Activated effector memory CD4-positive, alpha-beta T cell treated with anti-CD3 and anti-CD28 coated beads, Interleukin-2, amount 50 U/mL, for 16 hours (primary cell): Measurements from ENCODE around the gene CACNA1B.
"Not testable (repeated sequence)": the region's sequence is repeated elsewhere in the genome, so short reads cannot be mapped to it uniquely, and the experiment has no call there.

ENCODE experiments used
- DNase-seq: peaks from one replicate; pipeline ENCODE4 v3.0.0-alpha.2; 2020

Gene CACNA1B

DNA sequence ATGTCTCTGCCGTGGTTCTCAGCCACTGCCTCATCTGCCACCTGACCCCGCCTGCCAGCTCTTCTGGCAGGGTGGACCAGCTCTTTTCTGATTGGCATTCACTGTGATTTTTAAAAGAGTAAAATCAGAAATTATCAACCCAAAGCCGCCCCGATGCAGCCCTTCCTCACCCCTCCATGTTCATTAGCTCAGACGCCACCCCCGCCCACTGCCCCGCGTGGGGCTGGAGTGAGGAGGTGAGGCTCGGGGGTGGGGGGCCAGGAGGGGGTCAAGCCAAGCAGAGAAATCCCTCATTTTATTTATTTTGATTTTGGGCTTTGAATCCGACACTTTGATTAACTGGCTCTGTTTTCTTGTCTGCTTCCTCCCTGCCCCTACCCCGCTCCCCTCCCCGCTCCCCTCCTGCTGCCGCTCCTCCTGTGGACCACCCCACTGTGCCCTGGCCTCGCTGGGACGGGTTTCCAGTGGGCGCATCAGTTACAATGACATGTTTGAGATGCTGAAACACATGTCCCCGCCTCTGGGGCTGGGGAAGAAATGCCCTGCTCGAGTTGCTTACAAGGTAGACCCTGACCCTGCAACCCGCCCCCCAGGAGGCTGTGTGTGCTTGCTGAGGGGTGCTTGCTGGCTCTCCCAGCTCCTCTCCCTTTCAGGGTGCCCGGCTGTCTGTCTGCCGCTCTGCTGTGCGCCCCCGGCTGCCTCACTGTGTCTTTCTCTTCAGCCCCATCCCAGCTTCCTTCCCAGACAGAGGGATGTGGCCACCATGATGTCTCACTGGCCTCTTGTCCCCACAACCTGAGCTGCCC, 224.9 kb downstream of the CACNA1B start:
- peak; percentile 50 for DNase-seq

DNA sequence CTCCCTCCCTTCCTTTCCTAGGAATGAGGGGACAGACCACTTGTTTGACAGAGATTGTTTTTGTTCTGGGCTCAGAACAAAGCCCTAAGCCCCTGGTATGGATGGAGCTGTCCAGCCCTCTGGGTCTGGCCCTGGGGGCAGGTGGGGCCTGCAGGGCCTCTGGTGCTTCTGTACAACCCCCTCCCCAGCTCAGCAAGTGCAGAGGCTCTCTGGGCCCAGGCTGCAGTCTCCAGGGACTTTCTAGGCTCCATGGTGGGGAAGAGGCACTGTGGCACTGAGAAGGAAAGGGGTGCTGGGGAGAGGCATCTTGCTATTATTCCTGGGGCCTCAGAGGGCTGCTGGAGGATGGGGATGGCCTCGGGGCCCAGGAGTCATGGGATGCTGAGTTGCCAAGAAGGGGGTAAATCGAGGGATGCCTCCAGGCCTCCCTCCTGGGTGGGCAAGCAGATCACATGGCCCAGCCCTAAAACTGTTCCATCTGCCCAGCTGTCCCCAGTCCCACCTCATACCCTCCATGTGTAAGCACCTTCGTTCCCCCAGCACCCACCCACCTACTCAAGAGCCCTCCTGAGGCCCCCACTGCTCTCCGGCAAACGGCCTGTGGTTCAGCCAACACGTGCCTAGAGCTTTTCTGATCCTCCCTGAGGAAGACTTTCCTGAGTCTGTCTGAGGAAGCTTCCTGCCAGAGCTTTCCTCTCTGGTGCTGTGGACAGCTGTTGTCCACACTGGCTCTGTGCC, 225.7 kb downstream of the CACNA1B start:
- DNase-seq: peak; percentile 16

DNA sequence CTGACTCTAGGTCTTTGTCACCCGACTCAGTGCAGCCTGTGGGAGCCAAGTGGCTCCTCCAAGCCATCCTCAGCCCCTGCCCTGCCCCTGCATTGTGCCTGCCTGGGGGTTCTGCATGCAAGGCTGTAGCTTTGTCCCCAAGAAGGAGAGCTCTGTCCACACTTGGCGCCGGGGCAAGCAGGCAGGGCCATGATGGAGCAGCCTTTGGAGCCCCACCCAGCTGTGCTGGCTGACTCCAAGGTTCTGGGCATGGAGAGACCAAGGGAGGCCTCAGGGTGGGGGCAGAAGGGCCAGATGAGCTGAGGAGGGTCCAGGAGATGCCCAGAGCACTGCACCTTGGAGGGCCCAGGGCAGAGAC, 226.2 kb downstream of the CACNA1B start:
- DNase-seq: no peak

DNA sequence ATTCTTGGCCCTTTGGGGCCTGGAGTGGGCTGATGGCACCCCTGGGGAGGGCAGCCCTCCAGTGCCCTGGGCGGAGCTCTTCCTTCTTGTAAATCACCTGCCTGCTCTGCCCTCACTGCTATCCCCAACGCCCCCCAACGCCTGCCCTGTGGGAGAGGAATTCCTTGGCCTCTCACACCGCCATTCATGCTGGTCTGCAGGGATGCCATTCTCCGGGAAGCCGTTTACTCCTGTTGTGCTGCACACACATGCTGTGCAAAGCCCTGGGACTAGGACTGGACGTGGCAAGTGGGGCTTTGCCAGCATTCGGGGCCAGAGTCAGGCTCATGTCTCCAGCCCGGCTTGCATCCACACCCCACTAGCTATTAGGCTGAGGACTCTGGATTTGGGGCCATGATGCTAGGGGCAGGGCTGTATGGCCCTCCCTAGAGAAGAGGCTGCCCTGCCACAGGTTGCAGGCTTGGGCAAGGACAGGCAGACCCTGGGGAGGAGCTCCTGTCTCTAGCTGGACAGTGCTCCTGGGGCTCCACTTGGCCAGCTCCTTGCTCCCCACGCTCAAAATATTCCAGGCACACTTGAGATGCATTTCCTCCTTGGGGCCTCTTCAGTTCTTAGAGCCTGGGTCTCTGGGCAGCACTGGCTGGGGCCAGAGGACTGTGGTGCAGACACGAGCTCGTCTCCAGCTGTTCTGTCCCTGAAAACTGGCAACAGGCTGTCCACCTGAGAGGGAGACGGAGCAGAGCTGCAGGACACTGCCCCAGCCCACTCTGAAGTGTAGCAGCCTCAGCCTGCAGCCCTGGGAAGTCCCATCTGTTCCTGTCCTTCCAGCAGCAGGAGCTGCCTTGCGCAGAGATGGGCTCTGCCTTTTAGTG, 226.9 kb downstream of the CACNA1B start:
- no peak for DNase-seq

DNA sequence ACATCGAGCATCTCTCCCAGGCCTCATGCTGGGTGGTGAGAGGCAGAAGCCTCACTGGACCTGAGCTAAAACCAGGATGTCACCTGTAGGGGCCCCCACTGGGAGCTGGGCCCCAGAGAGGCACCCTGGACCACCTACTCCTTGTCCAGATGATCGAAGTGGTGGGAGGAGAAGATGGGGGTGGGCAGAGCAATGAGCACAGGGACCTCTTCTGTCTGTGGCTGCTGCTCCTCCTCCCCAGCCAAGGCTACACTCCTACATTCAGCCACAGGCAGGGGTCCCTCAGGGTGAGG, 227.5 kb downstream of the CACNA1B start:
- no peak for DNase-seq

DNA sequence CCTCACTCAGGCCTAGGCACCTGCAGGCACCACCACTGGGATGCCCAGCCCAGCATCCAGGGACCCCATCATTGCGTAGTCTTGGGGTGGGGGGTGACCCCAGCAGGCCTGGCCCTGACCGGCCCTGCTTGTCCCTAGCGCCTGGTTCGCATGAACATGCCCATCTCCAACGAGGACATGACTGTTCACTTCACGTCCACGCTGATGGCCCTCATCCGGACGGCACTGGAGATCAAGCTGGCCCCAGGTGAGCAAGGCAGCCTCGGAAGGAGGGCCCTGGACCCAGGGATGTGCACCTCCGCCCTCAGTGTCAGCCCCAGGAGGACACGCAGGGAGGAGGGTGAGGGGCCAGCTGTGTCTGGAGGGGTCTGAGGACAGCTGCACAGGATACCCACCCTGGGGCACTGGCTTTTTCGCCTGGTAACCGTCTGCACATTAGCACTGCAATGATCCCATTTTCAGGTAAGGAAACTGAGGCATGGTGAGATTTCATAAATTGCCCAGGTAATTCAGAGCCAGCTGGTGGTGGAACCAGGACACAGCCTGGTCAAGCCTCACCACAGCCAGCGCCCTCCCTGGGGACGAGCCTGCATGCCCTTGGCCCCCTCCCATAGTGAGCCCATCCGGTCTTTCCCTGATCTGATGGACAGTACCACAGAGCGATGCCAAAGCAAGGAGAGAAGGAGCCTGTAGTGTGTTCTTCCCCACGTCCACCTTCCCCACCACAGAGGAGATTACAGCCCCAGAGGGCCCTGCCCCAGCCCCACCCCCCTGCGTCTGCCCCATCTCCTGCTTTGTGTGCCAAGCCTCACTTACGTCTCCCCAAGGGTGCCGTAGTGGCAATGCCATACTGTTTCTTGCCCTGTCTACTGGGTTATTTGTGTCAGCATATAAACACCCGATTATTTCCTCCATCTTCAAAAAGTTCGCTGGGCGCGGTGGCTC, 228.3 kb downstream of the CACNA1B start:
- peak; percentile 49 for DNase-seq

DNA sequence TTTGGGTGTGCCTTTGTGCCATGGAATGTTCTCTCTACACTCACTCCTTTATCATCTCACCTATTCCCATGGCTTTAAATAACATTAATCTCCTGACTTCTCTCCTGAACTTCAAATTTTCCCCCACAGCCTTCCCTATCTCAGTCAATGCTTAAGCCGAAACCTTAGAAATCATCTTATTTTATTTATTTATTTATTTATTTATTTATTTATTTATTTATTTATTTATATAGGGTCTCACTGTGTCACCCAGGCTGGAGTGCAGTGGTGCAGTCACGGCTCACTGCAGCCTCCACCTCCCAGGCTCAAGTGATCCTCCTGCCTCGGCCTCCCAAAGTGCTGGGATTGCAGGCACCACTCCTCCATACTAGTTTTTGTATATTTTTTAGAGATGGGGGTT, 229.5 kb downstream of the CACNA1B start:
- DNase-seq: not testable (repeated sequence)

DNA sequence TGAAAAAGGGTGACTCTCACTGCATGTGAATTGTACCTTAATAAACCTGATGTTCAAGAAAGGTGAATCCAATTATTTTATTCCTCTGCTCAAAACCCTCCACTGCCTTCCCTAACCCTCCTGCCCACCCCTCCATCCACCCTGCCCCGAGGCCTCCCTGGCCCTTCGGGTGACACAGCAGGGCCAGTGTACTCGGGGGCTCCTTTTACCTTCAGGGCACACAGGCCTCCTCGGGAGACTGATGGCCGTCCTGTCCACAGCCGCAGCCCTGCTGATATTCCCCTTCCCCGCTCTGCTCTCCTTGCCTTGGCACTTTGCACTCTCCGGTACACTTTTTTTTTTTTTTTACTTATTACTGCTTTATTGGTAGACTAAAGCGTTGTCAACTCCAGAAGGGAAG, 234.0 kb downstream of the CACNA1B start:
- DNase-seq: no peak

DNA sequence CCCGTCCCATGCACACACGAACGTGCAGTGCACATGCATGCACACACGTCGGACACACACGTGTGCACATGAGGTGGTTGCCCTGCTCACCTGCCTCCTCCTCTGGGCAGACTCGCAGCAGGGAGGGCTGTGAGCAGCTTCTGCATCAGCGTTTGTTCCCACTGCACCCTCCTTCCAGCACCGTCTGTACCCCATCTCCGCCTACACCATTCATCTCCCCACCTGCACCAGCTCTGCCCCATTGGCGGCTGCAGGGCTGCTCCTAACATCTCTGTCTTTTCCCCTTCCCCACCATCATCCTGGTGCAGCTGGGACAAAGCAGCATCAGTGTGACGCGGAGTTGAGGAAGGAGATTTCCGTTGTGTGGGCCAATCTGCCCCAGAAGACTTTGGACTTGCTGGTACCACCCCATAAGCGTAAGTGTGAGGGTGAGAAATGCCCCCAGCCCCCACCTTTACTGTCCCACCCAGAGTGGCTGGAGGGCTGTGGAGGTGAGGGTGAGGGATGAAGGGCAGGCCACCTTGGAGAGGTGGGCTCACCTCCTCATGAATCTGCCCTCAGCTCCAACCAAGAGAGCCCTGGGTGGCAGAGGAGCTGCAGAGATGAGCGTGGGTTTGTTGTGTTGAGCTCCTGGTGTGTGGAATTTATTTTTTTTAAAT, 234.6 kb downstream of the CACNA1B start:
- DNase-seq: no peak

DNA sequence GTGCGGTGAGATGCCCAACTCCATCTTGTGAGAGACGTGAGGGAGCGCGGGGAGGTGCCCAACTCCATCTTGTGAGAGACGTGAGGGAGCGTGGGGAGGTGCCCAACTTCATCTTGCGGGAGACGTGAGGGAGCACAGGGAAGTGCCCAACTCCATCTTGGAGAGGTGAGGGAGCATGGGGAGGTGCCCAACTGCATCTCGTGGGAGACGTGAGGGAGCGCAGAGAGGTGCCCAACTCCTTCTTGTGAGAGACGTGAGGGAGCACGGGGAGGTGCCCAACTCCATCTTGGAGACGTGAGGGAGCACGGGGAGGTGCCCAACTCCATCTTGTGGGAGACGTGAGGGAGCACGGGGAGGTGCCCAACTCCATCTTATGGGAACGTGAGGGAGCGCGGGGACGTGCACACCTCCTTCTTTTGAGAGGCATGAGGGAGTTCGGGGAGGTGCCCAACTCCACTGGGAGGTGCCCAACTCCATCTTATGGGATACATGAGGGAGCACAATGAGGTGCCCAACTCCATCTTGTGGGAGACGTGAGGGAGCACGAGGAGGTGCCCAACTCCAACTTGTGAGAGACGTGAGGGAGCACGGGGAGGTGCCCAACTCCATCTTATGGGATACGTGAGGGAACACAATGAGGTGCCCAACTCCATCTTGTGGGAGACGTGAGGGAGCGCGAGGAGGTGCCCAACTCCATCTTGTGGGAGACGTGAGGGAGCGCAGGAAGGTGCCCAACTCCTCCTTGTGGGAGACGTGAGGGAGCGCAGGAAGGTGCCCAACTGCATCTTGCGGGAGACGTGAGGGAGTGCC, 235.4 kb downstream of the CACNA1B start:
- DNase-seq: peak; percentile 56

DNA sequence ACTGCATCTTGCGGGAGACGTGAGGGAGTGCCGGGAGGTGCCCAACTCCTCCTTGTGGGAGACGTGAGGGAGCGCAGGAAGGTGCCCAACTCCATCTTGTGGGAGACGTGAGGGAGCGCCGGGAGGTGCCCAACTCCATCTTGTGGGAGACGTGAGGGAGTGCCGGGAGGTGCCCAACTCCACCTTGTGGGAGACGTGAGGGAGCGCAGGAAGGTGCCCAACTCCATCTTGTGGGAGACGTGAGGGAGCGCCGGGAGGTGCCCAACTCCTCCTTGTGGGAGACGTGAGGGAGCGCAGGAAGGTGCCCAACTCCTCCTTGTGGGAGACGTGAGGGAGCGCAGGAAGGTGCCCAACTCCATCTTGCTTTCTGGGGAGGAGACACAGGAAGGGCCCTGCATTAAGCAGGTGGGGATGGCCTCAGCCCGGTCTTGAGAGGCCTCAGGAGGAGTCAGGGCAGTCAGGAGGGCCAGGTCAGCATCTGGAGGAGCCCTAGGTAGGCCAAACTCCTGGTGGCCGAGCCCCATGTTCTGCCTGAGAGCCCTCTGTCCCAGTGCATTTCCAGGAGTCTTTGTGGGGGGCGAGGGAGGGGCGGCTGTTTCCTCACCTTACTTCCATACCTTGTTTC, 236.2 kb downstream of the CACNA1B start:
- peak; percentile 38 for DNase-seq

DNA sequence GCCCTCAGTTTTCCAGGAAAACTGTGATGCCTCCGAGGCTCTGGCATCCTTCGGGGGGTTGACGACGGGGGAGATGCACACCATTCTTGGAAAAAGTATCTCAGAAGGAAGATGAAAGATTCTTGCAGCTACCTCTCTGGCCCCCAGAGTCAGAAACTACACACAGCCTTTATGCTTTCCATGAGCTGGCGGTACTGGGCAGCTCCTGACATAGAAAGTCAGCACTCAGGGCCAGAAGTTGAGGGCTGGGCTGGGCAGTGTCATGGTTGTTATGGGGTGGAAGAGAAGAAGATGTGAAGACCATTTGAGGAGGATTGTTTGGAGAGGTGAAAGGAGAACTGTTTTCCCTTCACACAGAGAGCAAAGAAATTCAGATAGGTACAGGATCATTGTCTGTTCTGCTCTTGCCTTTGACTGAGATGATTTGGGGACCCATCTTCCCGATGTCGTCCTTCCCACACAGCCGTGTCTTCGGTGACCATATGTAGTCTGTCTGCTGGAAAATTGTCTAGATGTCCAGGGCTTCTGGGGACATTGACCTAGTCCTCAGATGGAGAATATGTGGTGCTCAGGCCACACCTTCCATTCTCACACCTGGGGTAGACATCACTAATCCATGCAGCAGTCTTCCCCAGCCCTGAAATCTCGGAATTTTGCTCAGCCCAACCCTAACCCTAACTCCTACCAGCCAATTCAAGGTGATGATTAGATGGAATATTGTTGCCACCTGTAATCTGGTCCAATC, 237.1 kb downstream of the CACNA1B start:
- peak; percentile 17 for DNase-seq

DNA sequence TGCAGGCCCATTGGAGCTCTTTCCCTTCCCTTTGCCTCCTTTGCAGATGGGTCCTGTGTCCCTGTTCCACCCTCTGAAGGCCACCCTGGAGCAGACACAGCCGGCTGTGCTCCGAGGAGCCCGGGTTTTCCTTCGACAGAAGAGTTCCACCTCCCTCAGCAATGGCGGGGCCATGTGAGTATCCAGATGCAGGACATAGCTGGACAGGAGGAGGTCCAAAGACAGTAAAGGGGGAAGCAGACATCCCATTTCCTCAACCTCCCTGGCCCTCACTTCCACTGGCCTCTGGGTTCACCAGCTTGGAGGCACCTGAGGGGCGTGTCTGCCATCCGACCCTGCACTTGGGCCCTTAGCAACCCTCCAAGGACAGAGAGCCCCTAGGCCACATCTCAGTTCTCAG, 237.9 kb downstream of the CACNA1B start:
- DNase-seq: peak; percentile 36

DNA sequence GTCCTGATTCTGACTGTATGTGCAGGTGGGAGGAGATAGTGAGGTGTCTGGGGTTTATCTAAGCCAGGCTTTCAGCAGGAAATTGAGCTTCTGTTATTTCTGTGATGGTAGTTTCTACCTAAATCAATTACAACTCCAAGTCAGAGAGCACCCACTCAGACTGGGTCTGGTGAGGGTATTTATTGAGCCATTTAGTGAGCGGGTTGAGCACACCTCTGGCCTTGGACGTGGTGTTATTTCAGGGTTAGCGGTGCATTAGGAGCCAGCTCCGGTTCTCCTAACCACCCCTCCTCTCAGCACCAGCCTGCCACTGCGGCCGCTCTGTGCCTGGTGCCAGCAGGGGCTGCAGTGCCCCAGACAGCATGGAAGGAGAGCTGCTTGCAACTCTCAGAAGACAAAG, 238.9 kb downstream of the CACNA1B start:
- DNase-seq: peak; percentile 24

DNA sequence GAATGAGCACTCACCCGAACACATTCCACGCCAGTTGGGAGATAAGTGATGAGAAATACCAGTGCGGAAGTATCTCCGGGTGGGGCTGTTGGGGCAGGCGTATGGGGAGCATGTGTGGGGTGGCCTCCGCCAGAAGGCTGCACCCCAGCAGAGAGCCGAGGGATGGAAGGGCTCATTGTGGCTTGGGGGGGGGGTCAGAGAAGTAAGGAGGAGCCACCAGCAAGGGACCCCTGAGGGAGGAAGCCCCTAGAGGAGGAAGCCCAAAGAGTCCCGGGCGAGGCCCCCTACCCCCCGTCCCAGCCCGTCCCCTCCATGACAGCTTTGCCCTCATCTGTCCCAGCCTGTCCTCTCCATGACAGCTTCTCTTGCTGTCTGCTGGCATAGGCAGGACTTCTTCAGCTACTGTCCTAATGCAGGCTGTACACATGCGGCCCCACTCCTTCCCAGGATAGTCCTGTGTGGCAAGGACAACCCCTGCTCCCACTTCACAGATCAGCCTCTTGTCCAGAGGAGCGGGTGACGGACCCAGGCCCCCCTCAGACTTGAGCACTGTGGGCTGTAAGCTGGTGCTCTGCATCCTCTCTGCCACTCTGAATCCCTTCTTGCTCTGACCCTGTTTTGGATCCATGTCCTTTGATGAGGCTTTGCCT, 239.6 kb downstream of the CACNA1B start:
- DNase-seq: peak; percentile 34

DNA sequence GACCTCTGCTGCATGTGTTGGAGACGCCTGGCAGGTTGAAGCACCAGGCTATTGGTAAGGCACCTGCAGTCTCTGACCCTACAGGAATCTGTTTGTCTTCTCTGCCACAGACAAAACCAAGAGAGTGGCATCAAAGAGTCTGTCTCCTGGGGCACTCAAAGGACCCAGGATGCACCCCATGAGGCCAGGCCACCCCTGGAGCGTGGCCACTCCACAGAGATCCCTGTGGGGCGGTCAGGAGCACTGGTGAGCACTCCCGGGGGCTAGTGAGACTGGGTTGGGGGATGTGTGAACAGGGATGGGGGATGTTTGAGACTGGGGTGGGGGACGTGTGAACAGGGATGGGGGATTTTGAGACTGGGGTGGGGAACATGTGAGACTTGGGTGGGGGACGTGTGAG, 240.3 kb downstream of the CACNA1B start:
- DNase-seq: peak; percentile 41

DNA sequence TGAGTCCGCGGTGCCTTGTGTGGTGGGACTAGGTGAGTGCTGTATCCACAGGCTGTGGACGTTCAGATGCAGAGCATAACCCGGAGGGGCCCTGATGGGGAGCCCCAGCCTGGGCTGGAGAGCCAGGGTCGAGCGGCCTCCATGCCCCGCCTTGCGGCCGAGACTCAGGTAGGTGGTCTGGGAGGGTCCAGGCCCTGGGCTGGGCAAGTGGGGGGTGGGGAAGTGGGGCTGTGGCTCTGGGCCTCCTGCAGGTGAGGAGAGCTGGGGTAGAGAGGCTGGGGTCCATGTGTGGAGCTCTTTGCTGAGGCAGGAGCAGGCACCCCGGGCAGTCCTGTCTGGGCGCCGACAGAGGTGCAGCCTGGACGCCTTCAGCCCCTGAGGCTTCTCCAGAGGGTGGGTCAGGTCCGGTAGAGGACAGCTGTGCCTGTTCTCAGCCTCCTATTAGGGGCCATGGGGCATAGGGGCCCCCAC, 241.1 kb downstream of the CACNA1B start:
- DNase-seq: peak; percentile 55

DNA sequence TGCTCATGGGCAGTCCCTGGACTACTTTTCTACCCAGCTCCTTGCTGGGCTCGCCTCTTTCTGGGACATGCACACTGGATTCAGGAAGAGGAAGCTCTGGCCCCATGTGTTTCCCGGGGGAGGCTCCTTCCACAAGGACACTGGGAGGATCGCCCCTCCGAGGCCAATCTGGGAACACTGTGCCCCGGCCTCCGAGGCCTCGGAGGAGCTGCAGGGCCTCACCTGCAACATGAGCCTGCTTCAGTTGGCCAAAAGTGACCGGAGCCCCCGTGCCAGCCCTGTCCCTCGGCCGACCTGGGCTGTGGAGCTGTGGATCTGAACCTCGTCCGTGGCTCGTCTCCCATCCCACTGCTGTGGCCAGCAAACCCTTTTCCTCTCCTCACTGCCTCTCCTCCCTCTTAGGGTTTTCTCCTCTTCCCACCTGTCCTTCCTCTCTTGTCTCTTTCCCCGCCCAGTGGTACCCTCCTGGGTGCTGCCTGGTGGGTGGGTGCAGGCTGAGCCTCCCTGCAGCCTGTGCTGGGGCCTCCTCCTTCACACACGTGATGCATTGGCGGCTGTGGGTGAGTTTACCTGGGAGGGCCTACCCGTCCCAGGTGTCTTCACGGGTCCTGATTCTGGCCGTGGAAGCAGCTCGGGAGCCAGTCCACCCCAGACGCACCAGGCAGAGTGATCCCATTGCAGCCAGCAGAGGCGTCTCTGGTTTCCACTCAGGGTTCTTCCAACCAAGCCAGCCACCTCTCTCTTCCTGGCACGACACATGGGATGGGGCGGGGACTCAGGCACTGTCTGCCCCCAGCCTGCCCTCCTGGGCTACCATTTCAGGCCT, 241.8 kb downstream of the CACNA1B start:
- DNase-seq: no peak
